IgD-negative memory B cell (primary cell): ENCODE results near the gene NELFE. TPM values are rescaled to one million over a fixed set of nuclear protein-coding genes. Genes with fewer than 3 reads are reported as not detected.
"Not testable (repeated sequence)": the region's sequence is repeated elsewhere in the genome, so short reads cannot be mapped to it uniquely, and the experiment has no call there.

Experiments used
- H3K27ac Mint-ChIP-seq, 3 donors: one replicate each; pipeline ENCODE4 v1.8.0; 2020 to 2022; ENCODE audit warnings: mild to moderate bottlenecking in 3 of 3, mixed read lengths in 3 of 3, moderate library complexity in 1 of 3
- H3K27me3 Mint-ChIP-seq: one replicate; pipeline ENCODE4 v1.8.0; 2021; ENCODE audit warnings: mixed read lengths
- H3K36me3 Mint-ChIP-seq: one replicate; pipeline ENCODE4 v1.8.0; 2020; ENCODE audit warnings: mild to moderate bottlenecking, mixed read lengths
- H3K4me1 Mint-ChIP-seq, 3 donors: one replicate each; pipeline ENCODE4 v1.8.0; 2020 to 2022; ENCODE audit warnings: mixed read lengths in 3 of 3, mild to moderate bottlenecking in 1 of 3
- H3K4me3 Mint-ChIP-seq, 4 donors: one replicate each; pipeline ENCODE4 v1.8.0; 2020 to 2022; ENCODE audit warnings: mild to moderate bottlenecking in 4 of 4, mixed read lengths in 4 of 4, moderate library complexity in 3 of 4
- H3K9me3 Mint-ChIP-seq, 3 donors: one replicate each; pipeline ENCODE4 v1.8.0; 2020 to 2021; ENCODE audit warnings: mixed read lengths in 3 of 3, mild to moderate bottlenecking in 1 of 3
- polyA plus RNA-seq: library from polyadenylated mRNA; unstranded; fragments of 300-500 nt; fragmentation: Illumina TruSeq; gene quantifications from one replicate; pipeline ENCODE4 v1.2.3, GENCODE V29; 2021

The NELFE gene
- 51.3 TPM for polyA plus RNA-seq

- Mint-ChIP-seq H3K36me3 (peaks cover 6% of the 10 kb centered on the region), H3K4me1 (peaks cover 13 to 22% (median 18%) of the 10 kb centered on the region in 3 donors), H3K27ac (peak within 1 kb of the TSS; percentile 95 to 97 (median 97)), H3K4me3 (peak within 1 kb of the TSS; percentile 92 to 98 (median 95)), H3K9me3 (no peaks in the 10 kb centered on the region), H3K27me3 (no peaks in the 10 kb centered on the region)
These were observed at the start of gene NELFE, which contains the start of gene SKIC2 for GRCh38 chr6:31958741-31959739. Gene NELFE (minus strand): TSS chr6:31958971. CDS start chr6:31958446, 525 bp downstream. Gene SKIC2 (plus strand): TSS chr6:31959175. CDS start chr6:31959193, 18 bp downstream.

GRCh38 chr6:32008037-32008436 is 49.3 kb upstream of the NELFE start:
- not testable (repeated sequence) for H3K9me3 Mint-ChIP-seq, H3K27me3 Mint-ChIP-seq, H3K4me1 Mint-ChIP-seq, H3K36me3 Mint-ChIP-seq, H3K4me3 Mint-ChIP-seq, H3K27ac Mint-ChIP-seq

- H3K27ac Mint-ChIP-seq, H3K36me3 Mint-ChIP-seq, H3K27me3 Mint-ChIP-seq, H3K4me1 Mint-ChIP-seq, H3K9me3 Mint-ChIP-seq, H3K4me3 Mint-ChIP-seq: not testable (repeated sequence)
These were observed 48.3 kb upstream of the NELFE start for GRCh38 chr6:32007086-32007485.

- not testable (repeated sequence) for H3K9me3 Mint-ChIP-seq, H3K27me3 Mint-ChIP-seq, H3K27ac Mint-ChIP-seq, H3K36me3 Mint-ChIP-seq, H3K4me3 Mint-ChIP-seq, H3K4me1 Mint-ChIP-seq
These were observed 47.3 kb upstream of the NELFE start for GRCh38 chr6:32005991-32006529.

- H3K4me1 Mint-ChIP-seq, H3K27me3 Mint-ChIP-seq, H3K9me3 Mint-ChIP-seq, H3K36me3 Mint-ChIP-seq, H3K27ac Mint-ChIP-seq, H3K4me3 Mint-ChIP-seq: not testable (repeated sequence)
These were observed 46.7 kb upstream of the NELFE start for GRCh38 chr6:32005538-32005880.

- H3K4me1 Mint-ChIP-seq, H3K36me3 Mint-ChIP-seq, H3K9me3 Mint-ChIP-seq, H3K27me3 Mint-ChIP-seq, H3K27ac Mint-ChIP-seq: not testable (repeated sequence)
- peak overlapping the region in 1 of 4 donors; percentile 33 for H3K4me3 Mint-ChIP-seq
These were observed 46.2 kb upstream of the NELFE start for GRCh38 chr6:32004864-32005537.

- not testable (repeated sequence) for H3K4me3 Mint-ChIP-seq, H3K4me1 Mint-ChIP-seq, H3K27ac Mint-ChIP-seq, H3K36me3 Mint-ChIP-seq, H3K9me3 Mint-ChIP-seq, H3K27me3 Mint-ChIP-seq
These were observed 45.6 kb upstream of the NELFE start for GRCh38 chr6:32004393-32004792.

- not testable (repeated sequence) for H3K27ac Mint-ChIP-seq, H3K9me3 Mint-ChIP-seq, H3K27me3 Mint-ChIP-seq, H3K4me3 Mint-ChIP-seq, H3K4me1 Mint-ChIP-seq, H3K36me3 Mint-ChIP-seq
These were observed 44.5 kb upstream of the NELFE start for GRCh38 chr6:32003301-32003700.

- H3K36me3 Mint-ChIP-seq, H3K9me3 Mint-ChIP-seq, H3K27me3 Mint-ChIP-seq, H3K27ac Mint-ChIP-seq, H3K4me1 Mint-ChIP-seq, H3K4me3 Mint-ChIP-seq: not testable (repeated sequence)
These were observed 43.9 kb upstream of the NELFE start for GRCh38 chr6:32002546-32003268.

GRCh38 chr6:31996385-31996784 is 37.6 kb upstream of the NELFE start:
- H3K36me3 Mint-ChIP-seq, H3K27me3 Mint-ChIP-seq: not testable (repeated sequence)

GRCh38 chr6:31994421-31994820 is 35.6 kb upstream of the NELFE start:
- H3K27me3 Mint-ChIP-seq, H3K4me3 Mint-ChIP-seq, H3K4me1 Mint-ChIP-seq, H3K27ac Mint-ChIP-seq, H3K36me3 Mint-ChIP-seq, H3K9me3 Mint-ChIP-seq: not testable (repeated sequence)

More at GRCh38 chr6:31996385-31996784, 37.6 kb upstream of the NELFE start:
- H3K9me3 Mint-ChIP-seq, H3K4me3 Mint-ChIP-seq, H3K27ac Mint-ChIP-seq, H3K4me1 Mint-ChIP-seq: not testable (repeated sequence)

GRCh38 chr6:31989363-31989762 is 30.6 kb upstream of the NELFE start:
- not testable (repeated sequence) for H3K4me3 Mint-ChIP-seq, H3K27me3 Mint-ChIP-seq, H3K4me1 Mint-ChIP-seq, H3K36me3 Mint-ChIP-seq, H3K27ac Mint-ChIP-seq, H3K9me3 Mint-ChIP-seq

- H3K36me3 Mint-ChIP-seq, H3K9me3 Mint-ChIP-seq, H3K27ac Mint-ChIP-seq, H3K27me3 Mint-ChIP-seq, H3K4me3 Mint-ChIP-seq, H3K4me1 Mint-ChIP-seq: not testable (repeated sequence)
These were observed 23.0 kb upstream of the NELFE start, which contains the start of gene C4A for GRCh38 chr6:31981744-31982143. Gene C4A (plus strand): TSS chr6:31982057. CDS start chr6:31982108, 51 bp downstream.

- not testable (repeated sequence) for H3K27me3 Mint-ChIP-seq, H3K36me3 Mint-ChIP-seq, H3K4me1 Mint-ChIP-seq, H3K4me3 Mint-ChIP-seq, H3K27ac Mint-ChIP-seq, H3K9me3 Mint-ChIP-seq
These were observed 22.2 kb upstream of the NELFE start for GRCh38 chr6:31980998-31981397.

- not testable (repeated sequence) for H3K36me3 Mint-ChIP-seq, H3K4me3 Mint-ChIP-seq, H3K9me3 Mint-ChIP-seq, H3K4me1 Mint-ChIP-seq, H3K27me3 Mint-ChIP-seq, H3K27ac Mint-ChIP-seq
These were observed 21.6 kb upstream of the NELFE start for GRCh38 chr6:31980195-31980876.
